ENCODE results near the gene PHF20.

DNA sequence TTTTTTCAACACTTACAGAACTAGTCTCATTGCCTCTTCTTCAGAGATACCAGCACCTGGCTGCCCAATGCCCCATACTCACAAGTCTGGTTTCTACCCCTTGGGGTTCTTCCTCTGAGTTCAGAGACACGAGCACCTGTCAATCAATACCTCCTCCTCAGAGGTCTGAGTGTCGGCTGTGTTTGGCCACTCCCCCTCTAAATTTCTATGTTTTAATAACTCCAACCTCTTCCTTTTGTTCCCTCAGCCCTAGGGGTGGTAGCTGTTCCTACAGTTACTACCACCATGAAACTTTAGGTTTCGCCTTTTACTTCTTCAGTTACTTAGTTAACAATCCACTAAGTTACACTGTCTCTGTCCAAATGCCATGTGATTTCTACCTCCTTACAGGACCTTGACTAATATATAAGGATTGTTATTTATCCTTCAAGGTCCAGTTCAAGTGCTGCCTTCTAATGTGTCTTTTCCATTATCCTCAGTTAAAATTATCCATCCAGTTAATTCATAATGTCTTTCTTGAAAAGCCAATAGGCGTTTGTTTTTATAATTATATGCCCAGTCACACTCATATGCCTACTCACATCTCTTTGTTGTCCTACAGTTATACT is 14.6 kb upstream of the PHF20 start:
- no peak for TF ChIP-seq RAD21 (conservative IDR thresholded peaks at IDR 0.05)
- TF ChIP-seq, protein P1, sequence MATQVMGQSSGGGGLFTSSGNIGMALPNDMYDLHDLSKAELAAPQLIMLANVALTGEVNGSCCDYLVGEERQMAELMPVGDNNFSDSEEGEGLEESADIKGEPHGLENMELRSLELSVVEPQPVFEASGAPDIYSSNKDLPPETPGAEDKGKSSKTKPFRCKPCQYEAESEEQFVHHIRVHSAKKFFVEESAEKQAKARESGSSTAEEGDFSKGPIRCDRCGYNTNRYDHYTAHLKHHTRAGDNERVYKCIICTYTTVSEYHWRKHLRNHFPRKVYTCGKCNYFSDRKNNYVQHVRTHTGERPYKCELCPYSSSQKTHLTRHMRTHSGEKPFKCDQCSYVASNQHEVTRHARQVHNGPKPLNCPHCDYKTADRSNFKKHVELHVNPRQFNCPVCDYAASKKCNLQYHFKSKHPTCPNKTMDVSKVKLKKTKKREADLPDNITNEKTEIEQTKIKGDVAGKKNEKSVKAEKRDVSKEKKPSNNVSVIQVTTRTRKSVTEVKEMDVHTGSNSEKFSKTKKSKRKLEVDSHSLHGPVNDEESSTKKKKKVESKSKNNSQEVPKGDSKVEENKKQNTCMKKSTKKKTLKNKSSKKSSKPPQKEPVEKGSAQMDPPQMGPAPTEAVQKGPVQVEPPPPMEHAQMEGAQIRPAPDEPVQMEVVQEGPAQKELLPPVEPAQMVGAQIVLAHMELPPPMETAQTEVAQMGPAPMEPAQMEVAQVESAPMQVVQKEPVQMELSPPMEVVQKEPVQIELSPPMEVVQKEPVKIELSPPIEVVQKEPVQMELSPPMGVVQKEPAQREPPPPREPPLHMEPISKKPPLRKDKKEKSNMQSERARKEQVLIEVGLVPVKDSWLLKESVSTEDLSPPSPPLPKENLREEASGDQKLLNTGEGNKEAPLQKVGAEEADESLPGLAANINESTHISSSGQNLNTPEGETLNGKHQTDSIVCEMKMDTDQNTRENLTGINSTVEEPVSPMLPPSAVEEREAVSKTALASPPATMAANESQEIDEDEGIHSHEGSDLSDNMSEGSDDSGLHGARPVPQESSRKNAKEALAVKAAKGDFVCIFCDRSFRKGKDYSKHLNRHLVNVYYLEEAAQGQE (IDR thresholded peaks at IDR 0.05; ENCODE audit: borderline replicate concordance) = no peak
- TF ChIP-seq, protein P2, sequence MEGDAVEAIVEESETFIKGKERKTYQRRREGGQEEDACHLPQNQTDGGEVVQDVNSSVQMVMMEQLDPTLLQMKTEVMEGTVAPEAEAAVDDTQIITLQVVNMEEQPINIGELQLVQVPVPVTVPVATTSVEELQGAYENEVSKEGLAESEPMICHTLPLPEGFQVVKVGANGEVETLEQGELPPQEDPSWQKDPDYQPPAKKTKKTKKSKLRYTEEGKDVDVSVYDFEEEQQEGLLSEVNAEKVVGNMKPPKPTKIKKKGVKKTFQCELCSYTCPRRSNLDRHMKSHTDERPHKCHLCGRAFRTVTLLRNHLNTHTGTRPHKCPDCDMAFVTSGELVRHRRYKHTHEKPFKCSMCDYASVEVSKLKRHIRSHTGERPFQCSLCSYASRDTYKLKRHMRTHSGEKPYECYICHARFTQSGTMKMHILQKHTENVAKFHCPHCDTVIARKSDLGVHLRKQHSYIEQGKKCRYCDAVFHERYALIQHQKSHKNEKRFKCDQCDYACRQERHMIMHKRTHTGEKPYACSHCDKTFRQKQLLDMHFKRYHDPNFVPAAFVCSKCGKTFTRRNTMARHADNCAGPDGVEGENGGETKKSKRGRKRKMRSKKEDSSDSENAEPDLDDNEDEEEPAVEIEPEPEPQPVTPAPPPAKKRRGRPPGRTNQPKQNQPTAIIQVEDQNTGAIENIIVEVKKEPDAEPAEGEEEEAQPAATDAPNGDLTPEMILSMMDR (IDR thresholded peaks at IDR 0.05; ENCODE audit: poor library complexity, severe bottlenecking) = no peak
- no peak for TF ChIP-seq EZH2 (IDR thresholded peaks at IDR 0.05; ENCODE audit: borderline replicate concordance, insufficient read depth, low read length, poor library complexity, severe bottlenecking)
- TF ChIP-seq EP300 (conservative IDR thresholded peaks at IDR 0.05; ENCODE audit: poor library complexity, severe bottlenecking) = no peak
- TF ChIP-seq MXI1 (conservative IDR thresholded peaks at IDR 0.05; ENCODE audit: poor library complexity, severe bottlenecking) = no peak
- no peak for TF ChIP-seq POLR2AphosphoS5 (IDR thresholded peaks at IDR 0.05)
